GM10266 (cell line): ENCODE data around the gene PRDX2.

Experiments used
- DNase-seq: peaks from one replicate; pipeline ENCODE4 v3.0.0; 2012; ENCODE audit errors: extremely low spot score
- TF ChIP-seq, protein P1 (sequence below): IDR thresholded peaks from 2 replicates; pipeline ENCODE4 v1.5.1; 2012; ENCODE audit warnings: mild to moderate bottlenecking, low read depth; ENCODE audit not compliant: control insufficient read depth, insufficient read depth; ENCODE audit errors: missing control alignments

Gene PRDX2

DNA sequence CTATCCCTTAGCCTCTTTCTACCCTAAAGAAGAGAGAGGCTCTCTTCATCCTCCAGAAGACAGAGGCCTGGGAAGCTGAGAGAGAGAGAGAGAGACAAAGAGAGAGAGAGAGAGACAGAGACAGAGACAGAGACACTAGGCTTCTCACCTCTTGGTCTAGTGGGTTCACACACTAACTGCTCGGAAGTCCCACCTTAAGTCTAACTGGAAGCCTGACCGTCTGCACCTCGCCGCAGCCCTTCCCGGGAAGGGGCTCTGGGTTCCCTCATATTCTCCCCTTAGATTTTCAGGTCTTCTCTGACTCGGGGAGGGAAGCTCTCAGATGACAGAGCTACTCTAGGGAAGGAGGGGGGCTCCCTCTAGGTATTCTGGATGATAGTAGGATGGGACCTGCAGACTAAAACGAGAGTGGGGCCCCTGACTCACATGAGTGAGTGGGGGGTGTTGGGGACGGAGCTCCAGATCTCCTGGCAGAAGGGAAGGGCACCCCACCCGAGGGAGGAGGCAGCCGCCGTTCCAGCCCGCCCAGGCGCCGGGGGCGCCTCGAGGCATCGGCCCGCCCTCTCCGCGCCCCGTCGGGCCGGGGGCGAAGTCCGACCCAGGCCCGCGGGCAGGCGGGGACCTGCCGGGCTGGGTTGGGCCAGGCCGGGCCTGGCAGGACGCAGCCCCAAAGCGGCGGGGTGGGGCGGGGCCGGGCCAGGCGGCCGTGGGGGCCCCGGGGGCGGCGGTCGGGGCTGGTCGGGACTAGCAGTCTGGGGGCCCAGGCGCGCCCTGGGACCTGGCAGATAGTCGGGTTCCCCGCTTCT lies 12.3 kb downstream of the PRDX2 start:
- TF ChIP-seq, protein P1, sequence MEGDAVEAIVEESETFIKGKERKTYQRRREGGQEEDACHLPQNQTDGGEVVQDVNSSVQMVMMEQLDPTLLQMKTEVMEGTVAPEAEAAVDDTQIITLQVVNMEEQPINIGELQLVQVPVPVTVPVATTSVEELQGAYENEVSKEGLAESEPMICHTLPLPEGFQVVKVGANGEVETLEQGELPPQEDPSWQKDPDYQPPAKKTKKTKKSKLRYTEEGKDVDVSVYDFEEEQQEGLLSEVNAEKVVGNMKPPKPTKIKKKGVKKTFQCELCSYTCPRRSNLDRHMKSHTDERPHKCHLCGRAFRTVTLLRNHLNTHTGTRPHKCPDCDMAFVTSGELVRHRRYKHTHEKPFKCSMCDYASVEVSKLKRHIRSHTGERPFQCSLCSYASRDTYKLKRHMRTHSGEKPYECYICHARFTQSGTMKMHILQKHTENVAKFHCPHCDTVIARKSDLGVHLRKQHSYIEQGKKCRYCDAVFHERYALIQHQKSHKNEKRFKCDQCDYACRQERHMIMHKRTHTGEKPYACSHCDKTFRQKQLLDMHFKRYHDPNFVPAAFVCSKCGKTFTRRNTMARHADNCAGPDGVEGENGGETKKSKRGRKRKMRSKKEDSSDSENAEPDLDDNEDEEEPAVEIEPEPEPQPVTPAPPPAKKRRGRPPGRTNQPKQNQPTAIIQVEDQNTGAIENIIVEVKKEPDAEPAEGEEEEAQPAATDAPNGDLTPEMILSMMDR = no peak
- no peak for DNase-seq

DNA sequence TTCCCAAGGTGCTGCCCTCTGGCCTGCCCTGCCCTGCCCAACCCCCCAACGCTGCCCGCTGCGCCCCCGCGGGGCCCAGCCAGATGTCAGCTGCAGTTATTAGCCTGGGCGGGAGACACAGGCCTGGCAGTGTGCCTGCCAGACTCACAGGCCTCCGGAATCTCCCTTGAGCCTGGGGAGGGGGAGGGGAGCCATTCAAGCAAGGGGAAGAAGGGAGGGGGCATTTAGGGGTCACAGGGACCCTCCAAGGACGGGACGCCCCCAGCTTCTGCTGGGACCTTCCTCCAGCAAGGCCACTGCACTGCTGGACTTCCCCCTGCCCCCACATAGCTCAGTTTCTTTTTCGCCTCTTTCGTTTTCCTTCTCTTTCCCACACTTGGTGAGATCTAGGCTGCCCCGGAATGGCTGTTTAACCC lies 12.9 kb downstream of the PRDX2 start:
- TF ChIP-seq, protein P1 = peak; percentile 28
- peak; percentile 87 for DNase-seq

DNA sequence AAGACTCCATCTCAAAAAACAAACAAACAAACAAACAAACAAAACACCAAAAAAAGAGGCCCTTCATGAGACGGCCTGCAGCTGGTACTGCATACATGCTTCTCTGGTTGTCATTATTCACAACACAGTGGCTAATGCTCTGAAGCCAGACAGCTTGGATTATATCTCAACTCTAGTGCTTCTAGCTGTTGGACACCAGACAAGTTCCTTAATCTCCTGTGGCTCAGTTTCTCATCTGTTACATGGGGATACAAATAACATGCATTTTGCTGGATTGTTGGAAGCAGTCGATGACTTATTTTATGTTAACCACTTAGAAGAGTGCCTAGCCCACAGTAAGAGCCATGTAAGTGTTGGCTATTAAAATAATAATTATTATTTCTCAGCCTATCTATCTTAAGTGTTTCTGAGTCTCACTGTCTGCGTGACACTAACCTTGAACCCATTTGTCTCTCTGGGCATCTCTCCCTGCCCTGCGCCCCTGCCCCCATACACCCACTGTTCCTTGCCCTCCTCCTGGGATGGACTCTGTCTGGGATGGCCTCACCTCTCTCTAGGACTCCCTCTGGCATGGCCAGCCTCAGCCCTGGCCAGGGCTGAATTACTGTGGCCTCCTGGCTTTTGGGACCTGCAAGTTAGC lies 13.4 kb downstream of the PRDX2 start:
- no peak for DNase-seq
- TF ChIP-seq, protein P1 = no peak

DNA sequence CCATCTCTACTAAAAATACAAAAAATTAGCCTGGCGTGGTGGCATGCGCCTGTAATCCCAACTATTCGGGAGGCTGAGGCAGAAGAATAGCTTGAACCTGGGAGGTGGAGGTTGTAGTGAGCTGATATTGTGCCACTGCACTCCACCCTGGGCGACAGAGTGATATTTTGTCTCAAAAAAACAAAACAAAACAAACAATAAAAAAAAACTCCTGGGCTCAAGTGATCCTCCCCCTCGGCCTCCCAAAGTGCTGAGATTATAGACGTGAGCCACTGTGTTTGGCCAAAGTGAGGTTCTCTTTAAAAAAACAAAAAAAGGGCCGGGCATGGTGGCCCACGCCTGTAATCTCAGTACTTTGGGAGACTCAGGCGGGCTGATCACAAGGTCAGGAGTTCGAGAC lies 14.1 kb downstream of the PRDX2 start:
- DNase-seq = no peak
- TF ChIP-seq, protein P1 = no peak

DNA sequence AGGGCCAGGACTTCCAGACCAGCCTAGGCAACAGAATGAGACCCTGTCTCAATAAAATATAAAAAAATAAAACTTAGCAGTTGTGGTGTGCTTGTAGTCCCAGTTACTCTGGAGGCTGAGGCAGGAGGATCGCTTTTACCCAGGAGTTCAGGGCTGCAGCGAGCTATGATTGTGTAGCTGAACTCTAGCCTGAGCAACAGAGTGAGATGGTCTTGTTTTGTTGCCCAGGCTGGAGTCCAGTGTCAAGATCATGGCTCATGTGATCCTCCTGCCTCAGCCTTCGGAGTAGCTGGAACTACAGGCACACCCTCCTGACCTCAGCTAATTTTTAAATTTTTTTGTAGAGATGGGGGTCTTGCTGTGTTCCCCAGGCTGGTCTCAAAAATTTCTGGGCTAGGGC lies 14.6 kb downstream of the PRDX2 start:
- TF ChIP-seq, protein P1 = no peak
- no peak for DNase-seq

DNA sequence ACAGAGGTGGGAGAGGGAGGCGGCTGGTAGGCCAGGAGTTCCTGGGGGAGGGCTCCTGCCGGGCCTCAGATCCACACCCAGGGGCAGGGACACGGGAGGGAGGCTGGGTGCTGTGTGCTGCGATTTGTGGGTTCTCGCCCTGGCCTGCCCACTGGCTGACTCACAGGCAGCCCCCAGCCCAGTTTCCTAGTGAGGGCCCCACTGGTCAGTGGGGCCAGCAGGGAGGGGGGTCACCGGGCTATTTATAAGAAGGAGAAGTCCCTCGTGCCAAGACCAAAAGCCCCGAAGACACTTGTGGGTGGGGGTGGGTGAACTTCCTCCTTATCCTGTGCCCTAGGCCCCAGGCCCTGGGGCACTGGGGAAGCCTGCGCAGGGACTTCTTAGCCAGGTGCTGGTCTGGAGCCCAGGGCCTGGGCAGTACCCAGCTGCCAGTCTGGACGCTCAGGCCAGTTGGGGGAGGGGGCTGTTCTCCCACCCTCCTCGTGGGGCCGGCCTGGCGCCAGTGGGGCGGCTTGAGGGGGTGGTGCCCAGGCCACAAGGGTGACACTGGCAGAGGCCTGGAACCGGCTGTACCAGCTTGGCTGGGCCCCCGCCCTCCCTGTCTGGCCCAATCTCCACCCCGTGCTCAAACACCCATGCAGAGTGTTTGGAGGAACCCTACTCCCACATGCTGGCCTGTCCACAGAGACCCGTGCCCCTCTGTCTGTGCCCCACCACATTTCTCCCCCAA lies 15.3 kb downstream of the PRDX2 start:
- DNase-seq = peak; percentile 12
- TF ChIP-seq, protein P1 = no peak

DNA sequence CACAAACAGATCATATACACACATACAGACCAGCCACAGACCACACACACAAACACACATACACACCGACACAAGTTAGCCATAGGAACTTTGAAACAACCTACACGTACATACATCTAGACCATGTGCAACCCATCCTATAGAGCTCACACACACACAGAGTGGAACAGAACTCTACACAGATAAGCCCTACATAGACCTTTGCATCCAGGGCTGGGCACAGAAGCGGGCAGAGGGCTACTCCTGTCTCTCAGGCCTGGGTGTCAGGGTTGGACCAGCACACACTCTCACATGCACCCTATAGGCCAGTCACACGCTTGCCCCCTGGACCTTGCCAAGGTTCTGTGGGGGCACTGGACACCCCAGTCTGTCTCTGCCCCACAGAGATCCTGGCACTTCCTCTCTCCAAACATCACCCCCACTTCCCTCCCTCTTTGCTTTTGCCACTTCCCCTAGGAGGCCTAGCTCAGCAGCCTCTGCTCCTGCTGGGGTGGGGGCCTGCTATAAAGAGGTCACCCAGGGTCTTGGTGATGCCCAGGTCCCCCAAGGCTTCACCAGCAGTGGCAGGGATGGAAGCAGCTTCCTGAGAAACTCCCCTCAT lies 16.1 kb downstream of the PRDX2 start:
- TF ChIP-seq, protein P1 = no peak
- DNase-seq = no peak
